GM21367 (cell line): ENCODE measurements around the gene NADK2.
"Not testable (repeated sequence)": the region's sequence is repeated elsewhere in the genome, so short reads cannot be mapped to it uniquely, and the experiment has no call there.

Source experiments
- ATAC-seq: cut with Tn5 transposase; IDR thresholded peaks from one replicate; pipeline ENCODE4 v1.9.1; 2021; ENCODE audit not compliant: unreplicated experiment

NADK2 gene

GRCh38 chr5:36208786-36209185 is 32.9 kb downstream of the NADK2 start:
- no peak for ATAC-seq

GRCh38 chr5:36206913-36207312 is 34.8 kb downstream of the NADK2 start:
- no peak for ATAC-seq

GRCh38 chr5:36205329-36205728 is 36.4 kb downstream of the NADK2 start:
- no peak for ATAC-seq

GRCh38 chr5:36202521-36202961 is 39.2 kb downstream of the NADK2 start:
- ATAC-seq = no peak

GRCh38 chr5:36200513-36200912 is 41.2 kb downstream of the NADK2 start:
- ATAC-seq = no peak

GRCh38 chr5:36199620-36200019 is 42.1 kb downstream of the NADK2 start:
- no peak for ATAC-seq

- ATAC-seq = not testable (repeated sequence)
Measured at GRCh38 chr5:36198783-36199182, 42.9 kb downstream of the NADK2 start.

- ATAC-seq = no peak
Measured at GRCh38 chr5:36198281-36198680, 43.4 kb downstream of the NADK2 start.

GRCh38 chr5:36193746-36194145 is 48.0 kb downstream of the NADK2 start:
- ATAC-seq = no peak

GRCh38 chr5:36184408-36184807 is 57.3 kb downstream of the NADK2 start:
- ATAC-seq = not testable (repeated sequence)

- no peak for ATAC-seq
Measured at GRCh38 chr5:36181774-36182173, 60.0 kb downstream of the NADK2 start.

- ATAC-seq = no peak
Measured at GRCh38 chr5:36180556-36181350, 61.0 kb downstream of the NADK2 start.

GRCh38 chr5:36179950-36180349 is 61.8 kb downstream of the NADK2 start:
- no peak for ATAC-seq

GRCh38 chr5:36178524-36178890 is 63.2 kb downstream of the NADK2 start:
- ATAC-seq = no peak

- no peak for ATAC-seq
Measured at GRCh38 chr5:36177715-36178523, 63.8 kb downstream of the NADK2 start.

GRCh38 chr5:36177154-36177553 is 64.6 kb downstream of the NADK2 start:
- peak; percentile 94 for ATAC-seq

GRCh38 chr5:36175043-36175442 is 66.7 kb downstream of the NADK2 start:
- no peak for ATAC-seq

- ATAC-seq = no peak
Measured at GRCh38 chr5:36174119-36174518, 67.6 kb downstream of the NADK2 start.

GRCh38 chr5:36173426-36173825 is 68.3 kb downstream of the NADK2 start:
- ATAC-seq = no peak

- no peak for ATAC-seq
Measured at GRCh38 chr5:36172599-36172998, 69.1 kb downstream of the NADK2 start.

- no peak for ATAC-seq
Measured at GRCh38 chr5:36170832-36171424, 70.8 kb downstream of the NADK2 start.

- ATAC-seq = no peak
Measured at GRCh38 chr5:36168737-36169136, 73.0 kb downstream of the NADK2 start.
